MM.1S (cell line): ENCODE measurements around the gene DNAH11.
A peak's percentile ranks its signal among the peaks of the same experiment; 100 is the strongest.

Source experiments
- DNase-seq: peaks from one replicate; pipeline ENCODE4 v3.0.0-alpha.2; 2015
- H2AFZ ChIP-seq: fragments of 300-600 bp; sonication (generic); 2 replicates; pipeline ENCODE4 v1.6.0; 2016; ENCODE audit warnings: antibody characterized with exemption, low read length
- H3F3A ChIP-seq: fragments of 300-600 bp; sonication (generic); 2 replicates; pipeline ENCODE4 v1.6.1; 2016; ENCODE audit warnings: mild to moderate bottlenecking, antibody characterized with exemption, low read length, moderate library complexity, mixed read lengths; ENCODE audit not compliant: insufficient read depth
- H3K27ac ChIP-seq: fragments of 300-600 bp; sonication (generic); 2 replicates; pipeline ENCODE4 v1.5.1; 2016; ENCODE audit warnings: mild to moderate bottlenecking, low read length
- H3K27me3 ChIP-seq: fragments of 300-600 bp; sonication (generic); replicated peaks from 2 replicates; pipeline ENCODE4 v1.6.0; 2016; ENCODE audit warnings: low read length; ENCODE audit not compliant: insufficient read depth
- H3K36me3 ChIP-seq: fragments of 300-600 bp; sonication (generic); replicated peaks from 2 replicates; pipeline ENCODE4 v1.6.1; 2016; ENCODE audit warnings: mild to moderate bottlenecking, low read length, mixed read lengths; ENCODE audit not compliant: insufficient read depth
- H3K4me1 ChIP-seq: fragments of 300-600 bp; sonication (generic); 2 replicates; pipeline ENCODE4 v1.6.1; 2016; ENCODE audit warnings: low read length, mixed read lengths
- H3K4me2 ChIP-seq: fragments of 300-600 bp; sonication (generic); 2 replicates; pipeline ENCODE4 v1.6.0; 2016; ENCODE audit warnings: low read depth, low read length
- H3K4me3 ChIP-seq: fragments of 300-600 bp; sonication (generic); 2 replicates; pipeline ENCODE4 v1.5.1; 2016; ENCODE audit warnings: low read length, mixed read lengths
- H3K79me2 ChIP-seq: fragments of 300-600 bp; sonication (generic); 2 replicates; pipeline ENCODE4 v1.6.1; 2016; ENCODE audit warnings: mixed run types, low read length, mixed read lengths
- H3K9ac ChIP-seq: fragments of 300-600 bp; sonication (generic); 2 replicates; pipeline ENCODE4 v1.6.1; 2016; ENCODE audit warnings: low read length, mixed read lengths
- H3K9me2 ChIP-seq: fragments of 300-600 bp; sonication (generic); replicated peaks from 2 replicates; pipeline ENCODE4 v1.6.1; 2016; ENCODE audit warnings: mild to moderate bottlenecking, low read length, mixed read lengths; ENCODE audit not compliant: insufficient read depth
- H3K9me3 ChIP-seq: fragments of 300-600 bp; sonication (generic); replicated peaks from 2 replicates; pipeline ENCODE4 v1.6.1; 2016; ENCODE audit warnings: mild to moderate bottlenecking, low read length, mixed read lengths; ENCODE audit not compliant: insufficient read depth
- H4K20me1 ChIP-seq: fragments of 300-600 bp; sonication (generic); 2 replicates; pipeline ENCODE4 v1.6.1; 2016; ENCODE audit warnings: mild to moderate bottlenecking, low read length, moderate library complexity, mixed read lengths; ENCODE audit not compliant: insufficient read depth
- CTCF ChIP-seq: fragments of 300-600 bp; sonication (generic); IDR thresholded peaks from 2 replicates; pipeline ENCODE4 v1.5.1; 2016; ENCODE audit warnings: antibody characterized with exemption, low read length, mixed read lengths
- EZH2 ChIP-seq: fragments of 300-600 bp; sonication (generic); optimal IDR thresholded peaks from 2 replicates; pipeline ENCODE3; 2017; ENCODE audit warnings: low read depth, mild to moderate bottlenecking, antibody characterized with exemption, low read length, mixed read lengths
- EZH2phosphoT487 ChIP-seq: fragments of 300-600 bp; sonication (generic); IDR thresholded peaks from 2 replicates; pipeline ENCODE4 v1.6.1; 2018; ENCODE audit warnings: antibody characterized with exemption, low read length

DNAH11 gene

GRCh38 chr7:21719846-21720245, 177.0 kb downstream of the DNAH11 start:
- H2AFZ ChIP-seq = no peak overlapping the region
- no peaks in the 10 kb centered on the region for H3K36me3 ChIP-seq
- H3K9me3 ChIP-seq = no peaks in the 10 kb centered on the region
- no peak overlapping the region for H3K4me2 ChIP-seq
- H3K27me3 ChIP-seq = no peaks in the 10 kb centered on the region
- H3K9me2 ChIP-seq = no peaks in the 10 kb centered on the region
- peaks cover 7% of the 10 kb centered on the region; the same call in 1 of the 2 replicates for H3K4me1 ChIP-seq
- no peak overlapping the region for H3K4me3 ChIP-seq
- H4K20me1 ChIP-seq = no peaks in the 10 kb centered on the region
- H3K27ac ChIP-seq = no peak overlapping the region
- no peaks in the 10 kb centered on the region for H3K79me2 ChIP-seq
- no peaks in the 10 kb centered on the region for H3F3A ChIP-seq
- no peak for TF ChIP-seq EZH2phosphoT487
- no peak for TF ChIP-seq EZH2
- no peak for TF ChIP-seq CTCF
- DNase-seq = no peak
- no peak overlapping the region for H3K9ac ChIP-seq

DNA sequence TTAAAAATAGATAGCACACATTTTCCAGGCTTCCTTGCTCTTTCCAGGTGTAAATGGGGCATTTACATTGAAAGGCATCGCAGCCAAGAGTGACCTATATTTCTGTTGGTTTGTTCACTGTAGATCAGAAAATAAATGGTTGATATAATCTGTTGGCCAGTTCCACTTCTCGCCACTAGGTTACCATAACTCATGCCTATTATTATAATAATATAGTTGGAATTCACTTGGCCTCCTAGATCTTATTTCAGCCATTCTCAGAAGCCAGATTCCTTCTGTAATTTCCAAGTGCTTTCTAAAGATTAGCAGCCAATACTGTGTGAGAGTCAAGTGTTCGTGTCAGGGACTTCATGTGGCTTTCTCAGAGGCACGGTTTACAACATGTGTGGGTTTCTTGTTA, 179.5 kb downstream of the DNAH11 start:
- no peak overlapping the region for H2AFZ ChIP-seq
- no peaks in the 10 kb centered on the region for H3K36me3 ChIP-seq
- no peak for DNase-seq
- 0 out of 2 replicates have a peak overlapping the region, but pooled peaks have one; percentile 0 for H3K4me2 ChIP-seq
- no peaks in the 10 kb centered on the region for H3K9me3 ChIP-seq
- no peaks in the 10 kb centered on the region for H3K9me2 ChIP-seq
- H3K79me2 ChIP-seq = no peaks in the 10 kb centered on the region
- H3F3A ChIP-seq = no peaks in the 10 kb centered on the region
- H3K9ac ChIP-seq = no peak overlapping the region
- H3K4me3 ChIP-seq = no peak overlapping the region
- H3K4me1 ChIP-seq = peaks cover 7% of the 10 kb centered on the region; the same call in 1 of the 2 replicates
- no peak overlapping the region for H3K27ac ChIP-seq
- no peak for TF ChIP-seq EZH2
- TF ChIP-seq CTCF = peak; percentile 29
- H3K27me3 ChIP-seq = no peaks in the 10 kb centered on the region
- H4K20me1 ChIP-seq = no peaks in the 10 kb centered on the region

DNA sequence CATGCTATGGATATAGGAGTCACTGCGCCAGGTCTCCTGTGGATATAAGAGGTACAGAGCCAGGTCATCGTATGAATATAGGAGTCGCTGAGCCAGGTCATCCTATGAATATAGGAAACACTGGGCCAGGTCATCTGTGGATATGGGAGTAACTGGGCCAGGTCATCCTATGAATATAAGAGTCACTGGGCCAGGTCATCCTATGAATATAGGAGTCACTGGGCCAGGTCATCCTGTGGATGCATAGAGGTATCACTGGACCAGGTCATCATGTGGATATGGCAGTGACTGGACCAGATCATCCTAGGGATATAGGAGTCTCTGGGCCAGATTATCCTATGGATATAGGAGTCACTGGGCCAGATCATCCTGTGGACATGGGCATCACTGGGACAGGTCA, 181.7 kb downstream of the DNAH11 start:
- H3F3A ChIP-seq = no peaks in the 10 kb centered on the region
- H3K27ac ChIP-seq = no peak overlapping the region
- H3K36me3 ChIP-seq = no peaks in the 10 kb centered on the region
- H2AFZ ChIP-seq = no peak overlapping the region
- no peak overlapping the region for H3K9ac ChIP-seq
- H3K4me3 ChIP-seq = no peak overlapping the region
- TF ChIP-seq EZH2 (no peak), EZH2phosphoT487 (no peak)
- no peaks in the 10 kb centered on the region for H4K20me1 ChIP-seq
- H3K4me1 ChIP-seq = peaks cover 7% of the 10 kb centered on the region; the same call in 1 of the 2 replicates
- no peak for DNase-seq
- H3K9me2 ChIP-seq = no peaks in the 10 kb centered on the region
- H3K79me2 ChIP-seq = no peaks in the 10 kb centered on the region
- no peak overlapping the region for H3K4me2 ChIP-seq
- no peaks in the 10 kb centered on the region for H3K27me3 ChIP-seq
- H3K9me3 ChIP-seq = no peaks in the 10 kb centered on the region

DNA sequence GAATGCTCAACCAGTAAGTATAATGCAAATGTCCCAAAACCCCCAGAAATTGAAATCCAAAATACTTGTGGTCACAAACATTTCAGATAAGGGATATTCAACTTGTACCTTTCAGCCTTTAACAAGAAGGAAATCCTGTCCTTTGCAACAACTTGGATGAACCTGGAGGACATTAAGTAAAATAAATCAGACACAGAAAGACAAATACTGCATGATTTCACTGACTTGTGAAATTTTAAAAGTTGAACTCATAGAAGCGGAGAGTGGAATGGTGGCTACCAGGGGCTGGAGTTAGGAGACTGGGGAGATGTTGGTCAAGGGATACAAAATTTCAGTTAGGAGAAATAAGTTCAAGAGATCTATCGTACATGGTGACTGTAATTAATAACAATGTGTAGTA, 187.6 kb downstream of the DNAH11 start:
- Histone ChIP-seq H4K20me1 (no peaks in the 10 kb centered on the region), H3K4me1 (no peaks in the 10 kb centered on the region), H3K27ac (no peak overlapping the region), H3F3A (no peaks in the 10 kb centered on the region), H3K9me3 (no peaks in the 10 kb centered on the region), H3K79me2 (no peaks in the 10 kb centered on the region), H3K4me2 (no peak overlapping the region), H2AFZ (no peak overlapping the region), H3K9me2 (no peaks in the 10 kb centered on the region), H3K36me3 (no peaks in the 10 kb centered on the region), H3K4me3 (no peak overlapping the region), H3K27me3 (no peaks in the 10 kb centered on the region), H3K9ac (no peak overlapping the region)
- no peak for DNase-seq
- no peak for TF ChIP-seq EZH2phosphoT487
- no peak for TF ChIP-seq CTCF
- no peak for TF ChIP-seq EZH2
